Activated T-cell treated with anti-CD3 and anti-CD28 coated beads, Interleukin-2, amount 50 U/mL, for 4 hours (primary cell): ENCODE measurements around the gene PDE2A. TPM values are rescaled to one million over a fixed set of nuclear protein-coding genes. Genes with fewer than 3 reads are reported as not detected.

Experiments used
- ATAC-seq, 2 donors: fragments of 200-7000 bp; cut with Tn5 transposase; one replicate each; pipeline ENCODE4 v1.10.0; 2021
- DNase-seq: peaks from one replicate; pipeline ENCODE4 v3.0.0-alpha.2; 2020
- H3K27me3 Mint-ChIP-seq: one replicate; pipeline ENCODE4 v1.8.0; 2021; ENCODE audit warnings: low read depth, mixed read lengths
- H3K36me3 Mint-ChIP-seq: one replicate; pipeline ENCODE4 v1.8.0; 2022; ENCODE audit warnings: mixed read lengths; ENCODE audit not compliant: insufficient read depth
- H3K4me1 Mint-ChIP-seq: one replicate; pipeline ENCODE4 v1.8.0; 2021; ENCODE audit warnings: low read depth, mixed read lengths
- H3K4me3 Mint-ChIP-seq: one replicate; pipeline ENCODE4 v1.8.0; 2021; ENCODE audit warnings: mild to moderate bottlenecking, moderate library complexity, mixed read lengths
- H3K9me3 Mint-ChIP-seq: one replicate; pipeline ENCODE4 v1.8.0; 2021; ENCODE audit warnings: mixed read lengths
- total RNA-seq, 3 donors: library from RNA; stranded (reverse); gene quantifications; one replicate each; pipeline ENCODE4 v1.2.1, GENCODE V29; 2021

PDE2A gene
- total RNA-seq, 3 donors from 2014 or later, result 0.53 to 0.71 (median 0.60) TPM

- Mint-ChIP-seq H3K4me1 (no peaks in the 10 kb centered on the region), H3K4me3 (no peak overlapping the region), H3K9me3 (no peaks in the 10 kb centered on the region), H3K27me3 (peaks cover 1% of the 10 kb centered on the region), H3K36me3 (no peaks in the 10 kb centered on the region)
- DNase-seq, result no peak
- no peak for ATAC-seq
Observed at GRCh38 chr11:72647882-72648281, 26.3 kb downstream of the PDE2A start.

DNA sequence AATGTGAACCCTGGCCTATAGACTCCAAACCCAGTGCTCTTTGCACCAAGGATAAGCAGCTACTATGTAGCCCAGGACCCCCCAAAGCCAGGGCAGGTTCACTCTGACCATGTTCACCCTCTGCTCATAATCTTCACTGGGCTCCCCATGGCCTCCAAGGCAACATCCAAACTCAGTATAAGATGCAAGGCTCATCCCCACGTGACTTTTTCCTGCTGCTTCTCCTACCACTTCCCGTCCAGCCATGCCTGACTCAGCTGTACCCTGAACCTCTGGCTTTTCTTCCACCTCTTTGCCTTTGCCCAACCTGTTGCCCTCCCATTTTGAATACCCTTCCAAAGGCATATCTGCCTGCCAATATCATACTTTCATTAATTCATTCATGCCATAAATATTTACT lies 27.8 kb downstream of the PDE2A start:
- ATAC-seq, result no peak
- Mint-ChIP-seq H3K4me1 (no peaks in the 10 kb centered on the region), H3K36me3 (no peaks in the 10 kb centered on the region), H3K27me3 (peaks cover 1% of the 10 kb centered on the region), H3K9me3 (no peaks in the 10 kb centered on the region), H3K4me3 (no peak overlapping the region)
- no peak for DNase-seq

DNA sequence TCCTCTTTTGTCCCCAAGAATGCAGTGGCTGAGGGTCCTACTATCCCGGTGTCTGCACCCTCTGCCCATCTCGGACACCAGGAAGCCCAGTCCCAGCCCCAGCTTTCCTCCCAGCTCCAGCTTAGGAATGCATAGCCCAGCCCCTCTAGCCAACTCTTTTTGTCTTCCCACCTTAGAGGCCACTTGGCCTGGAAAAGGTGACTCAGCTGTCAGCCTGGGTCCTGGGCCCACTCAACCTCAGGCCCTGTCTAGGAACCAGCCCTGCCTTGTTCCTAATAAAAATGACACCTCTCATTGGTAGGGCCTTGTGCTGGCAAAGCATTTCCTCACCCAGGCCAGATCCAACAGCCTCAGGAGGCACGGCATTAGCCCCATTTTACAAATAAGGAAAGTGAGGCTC lies 28.2 kb downstream of the PDE2A start:
- ATAC-seq, result no peak
- DNase-seq, result no peak
- Mint-ChIP-seq H3K9me3 (no peaks in the 10 kb centered on the region), H3K4me3 (no peak overlapping the region), H3K4me1 (no peaks in the 10 kb centered on the region), H3K36me3 (no peaks in the 10 kb centered on the region), H3K27me3 (peaks cover 1% of the 10 kb centered on the region)

GRCh38 chr11:72643547-72643946 lies 30.7 kb downstream of the PDE2A start:
- ATAC-seq (no peak), DNase-seq (no peak)
- Mint-ChIP-seq H3K27me3 (peaks cover 1% of the 10 kb centered on the region), H3K4me3 (peak overlapping the region; percentile 58), H3K36me3 (no peaks in the 10 kb centered on the region), H3K4me1 (no peaks in the 10 kb centered on the region), H3K9me3 (no peaks in the 10 kb centered on the region)

GRCh38 chr11:72642884-72643522 lies 31.2 kb downstream of the PDE2A start:
- Mint-ChIP-seq H3K4me1 (no peaks in the 10 kb centered on the region), H3K4me3 (peak overlapping the region; percentile 69), H3K9me3 (no peaks in the 10 kb centered on the region), H3K36me3 (no peaks in the 10 kb centered on the region), H3K27me3 (peaks cover 1% of the 10 kb centered on the region)
- peak; percentile 57 for DNase-seq
- peak; percentile 83 to 84 for ATAC-seq

GRCh38 chr11:72642043-72642883 lies 32.0 kb downstream of the PDE2A start:
- ATAC-seq (peak; percentile 36 to 52), DNase-seq (no peak)
- Mint-ChIP-seq H3K9me3 (no peaks in the 10 kb centered on the region), H3K36me3 (no peaks in the 10 kb centered on the region), H3K4me3 (peak overlapping the region; percentile 69), H3K4me1 (no peaks in the 10 kb centered on the region), H3K27me3 (peaks cover 6% of the 10 kb centered on the region)

DNA sequence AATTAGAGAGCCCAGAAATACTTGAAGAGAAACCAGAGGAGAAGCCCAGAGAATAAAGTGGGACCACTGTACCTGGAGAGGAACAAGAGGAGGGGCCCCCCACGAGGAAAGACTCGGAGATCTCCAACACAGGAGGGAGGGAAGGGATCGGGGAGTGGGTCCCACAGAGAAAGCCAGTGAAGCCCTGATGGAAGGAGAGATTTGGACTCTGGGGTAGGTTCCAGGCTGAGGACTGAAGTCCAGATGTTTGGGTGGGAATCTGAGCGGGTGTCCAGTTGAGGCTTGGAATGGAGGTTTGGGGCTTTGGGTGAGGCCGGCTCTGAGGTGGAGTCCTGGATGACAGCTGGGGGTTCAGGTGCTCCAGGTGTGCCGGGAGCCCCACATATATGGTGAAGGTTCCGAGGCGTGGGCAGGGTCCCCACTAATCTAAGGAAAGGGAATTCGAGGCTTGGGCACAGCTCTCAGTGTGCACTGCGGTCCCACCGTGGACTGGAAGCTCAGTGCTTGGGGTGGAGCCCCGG lies 32.6 kb downstream of the PDE2A start:
- Mint-ChIP-seq H3K4me3 (no peak overlapping the region), H3K27me3 (peaks cover 7% of the 10 kb centered on the region), H3K4me1 (no peaks in the 10 kb centered on the region), H3K36me3 (no peaks in the 10 kb centered on the region), H3K9me3 (no peaks in the 10 kb centered on the region)
- no peak for ATAC-seq
- DNase-seq, result no peak

DNA sequence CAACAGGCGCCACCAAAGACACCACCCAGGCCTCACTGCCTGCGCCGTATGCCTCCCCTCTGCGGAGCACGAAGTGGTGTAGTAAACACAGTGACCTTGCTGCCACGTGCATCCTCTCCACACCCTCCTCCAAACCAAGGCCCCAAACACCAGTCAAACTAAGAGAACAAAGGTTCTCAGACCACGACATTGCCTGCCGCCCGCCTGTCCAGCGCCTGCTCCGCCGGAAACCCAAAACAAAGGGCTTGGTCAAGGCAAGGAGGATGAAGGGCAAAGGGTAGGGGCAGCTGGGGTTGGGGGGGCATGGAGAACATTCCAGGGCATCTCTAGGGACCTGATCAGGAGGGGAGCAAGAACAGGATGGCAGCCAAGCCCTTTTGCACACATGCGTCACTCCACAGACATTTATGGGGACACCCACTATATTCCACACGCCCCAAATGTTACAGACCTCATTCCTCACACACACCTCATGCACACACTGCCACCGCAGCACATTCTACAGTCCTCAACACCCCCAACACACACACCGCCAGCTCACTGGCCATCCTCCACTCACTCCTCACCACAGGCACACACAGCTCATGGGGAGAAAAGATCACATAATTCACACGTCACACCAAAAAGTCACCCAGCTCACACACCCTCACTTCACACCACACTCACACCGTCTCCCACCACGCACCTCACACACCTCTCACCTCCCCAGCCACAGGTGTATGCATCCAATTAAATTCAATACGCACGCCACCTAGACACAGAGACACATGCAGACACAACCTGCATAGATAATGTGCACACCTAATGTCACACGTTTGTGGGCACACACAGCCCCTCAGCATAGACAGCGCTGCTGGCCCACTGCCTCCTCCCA lies 34.5 kb downstream of the PDE2A start:
- no peak overlapping the region for H3K4me3 Mint-ChIP-seq
- H3K9me3 Mint-ChIP-seq, result no peaks in the 10 kb centered on the region
- DNase-seq (no peak), ATAC-seq (no peak)
- peaks cover 12% of the 10 kb centered on the region for H3K27me3 Mint-ChIP-seq
- H3K4me1 Mint-ChIP-seq, result no peaks in the 10 kb centered on the region
- no peaks in the 10 kb centered on the region for H3K36me3 Mint-ChIP-seq

DNA sequence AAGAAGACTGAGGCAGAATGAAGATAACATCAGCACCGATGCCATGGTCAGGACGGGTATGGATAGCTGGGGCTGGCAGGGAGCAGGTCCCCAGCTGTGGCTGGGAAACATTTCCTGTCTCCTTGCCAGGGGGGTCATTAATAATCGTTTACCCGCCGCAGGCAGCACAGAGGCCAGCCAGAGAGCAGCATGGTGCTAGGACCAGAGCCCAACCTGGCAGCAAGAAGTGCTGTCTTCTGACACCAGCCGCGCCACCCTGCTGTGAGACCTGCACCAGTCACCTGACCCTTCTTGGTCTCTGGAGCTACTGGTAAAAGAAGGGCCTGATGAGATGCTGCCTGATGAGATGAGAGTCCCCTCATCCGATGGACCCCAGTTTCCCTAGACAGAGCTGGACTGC lies 36.3 kb downstream of the PDE2A start:
- H3K4me3 Mint-ChIP-seq, result no peak overlapping the region
- peaks cover 10% of the 10 kb centered on the region for H3K27me3 Mint-ChIP-seq
- no peaks in the 10 kb centered on the region for H3K4me1 Mint-ChIP-seq
- ATAC-seq (no peak), DNase-seq (no peak)
- H3K9me3 Mint-ChIP-seq, result no peaks in the 10 kb centered on the region
- H3K36me3 Mint-ChIP-seq, result no peaks in the 10 kb centered on the region

- DNase-seq, result no peak
Observed at GRCh38 chr11:72637198-72637597, 37.0 kb downstream of the PDE2A start.

GRCh38 chr11:72636376-72636775 lies 37.8 kb downstream of the PDE2A start:
- no peaks in the 10 kb centered on the region for H3K9me3 Mint-ChIP-seq
- DNase-seq, result no peak
- H3K27me3 Mint-ChIP-seq, result peaks cover 10% of the 10 kb centered on the region
- no peak for ATAC-seq
- no peaks in the 10 kb centered on the region for H3K4me1 Mint-ChIP-seq
- no peaks in the 10 kb centered on the region for H3K36me3 Mint-ChIP-seq
- no peak overlapping the region for H3K4me3 Mint-ChIP-seq

More at GRCh38 chr11:72637198-72637597, 37.0 kb downstream of the PDE2A start:
- peaks cover 10% of the 10 kb centered on the region for H3K27me3 Mint-ChIP-seq
- no peaks in the 10 kb centered on the region for H3K36me3 Mint-ChIP-seq
- H3K9me3 Mint-ChIP-seq, result no peaks in the 10 kb centered on the region
- H3K4me1 Mint-ChIP-seq, result no peaks in the 10 kb centered on the region
- H3K4me3 Mint-ChIP-seq, result no peak overlapping the region
- no peak for ATAC-seq

DNA sequence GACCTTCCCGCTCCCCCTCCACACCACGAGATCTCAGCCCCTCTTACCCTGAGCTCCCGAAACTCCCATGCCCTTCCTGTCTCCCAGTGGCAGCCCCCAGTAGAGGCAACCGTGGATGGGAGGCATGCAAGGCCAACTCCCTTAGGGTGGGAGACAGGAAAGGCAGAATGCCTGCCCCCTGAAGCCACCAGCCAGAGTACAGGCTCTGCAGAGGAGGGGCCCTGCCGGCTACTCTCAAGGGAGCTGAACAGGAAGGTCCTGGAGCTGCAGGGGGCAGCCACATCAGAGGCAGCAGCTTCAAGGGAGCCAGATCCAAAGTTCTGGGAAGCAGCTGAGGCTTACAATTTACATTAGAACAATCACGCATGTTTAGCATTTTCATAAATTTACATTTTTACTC lies 38.3 kb downstream of the PDE2A start:
- Mint-ChIP-seq H3K4me3 (no peak overlapping the region), H3K27me3 (peaks cover 10% of the 10 kb centered on the region), H3K36me3 (no peaks in the 10 kb centered on the region), H3K4me1 (no peaks in the 10 kb centered on the region), H3K9me3 (no peaks in the 10 kb centered on the region)
- ATAC-seq (no peak), DNase-seq (no peak)

- Mint-ChIP-seq H3K36me3 (no peaks in the 10 kb centered on the region), H3K4me3 (no peak overlapping the region), H3K27me3 (peaks cover 10% of the 10 kb centered on the region), H3K4me1 (no peaks in the 10 kb centered on the region), H3K9me3 (no peaks in the 10 kb centered on the region)
- no peak for DNase-seq
- ATAC-seq, result no peak
Observed at GRCh38 chr11:72635309-72635915, 38.8 kb downstream of the PDE2A start.
